Pulmonary artery endothelial cell (primary cell): ENCODE measurements around the gene HAUS8. TPM values are rescaled to one million over a fixed set of nuclear protein-coding genes. Genes with fewer than 3 reads are reported as not detected.
A peak's percentile ranks its signal among the peaks of the same experiment; 100 is the strongest.
"Not testable (repeated sequence)": the region's sequence is repeated elsewhere in the genome, so short reads cannot be mapped to it uniquely, and the experiment has no call there.

Source experiments
- DNase-seq: peaks from one replicate; pipeline ENCODE4 v3.0.0-alpha.2; 2011; ENCODE audit warnings: low read depth, low spot score
- total RNA-seq: library from RNA; depleted of rRNA; stranded (reverse); fragments of >200 nt; gene quantifications from 2 replicates; pipeline ENCODE4 v1.2.3, GENCODE V29; 2014

HAUS8 gene
- total RNA-seq, 1 donor from 2014 or later: 5.0 TPM

DNA sequence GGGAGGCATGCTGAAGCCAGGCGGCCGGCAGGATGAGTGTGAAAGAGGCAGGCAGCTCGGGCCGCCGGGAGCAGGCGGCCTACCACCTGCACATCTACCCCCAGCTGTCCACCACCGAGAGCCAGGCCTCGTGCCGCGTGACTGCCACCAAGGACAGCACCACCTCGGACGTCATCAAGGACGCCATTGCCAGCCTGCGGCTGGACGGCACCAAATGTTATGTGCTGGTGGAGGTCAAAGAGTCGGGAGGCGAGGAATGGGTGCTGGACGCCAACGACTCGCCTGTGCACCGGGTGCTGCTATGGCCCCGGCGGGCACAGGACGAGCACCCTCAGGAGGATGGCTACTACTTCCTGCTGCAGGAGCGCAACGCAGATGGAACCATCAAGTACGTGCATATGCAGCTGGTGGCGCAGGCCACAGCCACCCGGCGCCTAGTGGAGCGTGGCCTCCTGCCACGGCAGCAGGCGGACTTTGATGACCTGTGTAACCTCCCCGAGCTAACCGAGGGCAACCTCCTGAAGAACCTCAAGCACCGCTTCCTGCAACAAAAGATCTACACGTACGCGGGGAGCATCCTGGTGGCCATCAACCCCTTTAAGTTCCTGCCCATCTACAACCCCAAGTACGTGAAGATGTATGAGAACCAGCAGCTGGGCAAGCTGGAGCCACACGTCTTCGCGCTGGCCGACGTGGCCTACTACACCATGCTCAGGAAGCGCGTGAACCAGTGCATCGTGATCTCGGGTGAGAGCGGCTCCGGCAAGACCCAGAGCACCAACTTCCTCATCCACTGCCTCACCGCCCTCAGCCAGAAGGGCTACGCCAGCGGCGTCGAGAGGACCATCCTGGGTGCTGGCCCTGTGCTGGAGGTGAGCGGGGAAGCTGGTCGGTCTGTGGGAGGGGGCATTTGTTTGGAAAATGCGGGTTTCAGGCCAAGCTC is 26.7 kb upstream of the HAUS8 start:
- no peak for DNase-seq

DNA sequence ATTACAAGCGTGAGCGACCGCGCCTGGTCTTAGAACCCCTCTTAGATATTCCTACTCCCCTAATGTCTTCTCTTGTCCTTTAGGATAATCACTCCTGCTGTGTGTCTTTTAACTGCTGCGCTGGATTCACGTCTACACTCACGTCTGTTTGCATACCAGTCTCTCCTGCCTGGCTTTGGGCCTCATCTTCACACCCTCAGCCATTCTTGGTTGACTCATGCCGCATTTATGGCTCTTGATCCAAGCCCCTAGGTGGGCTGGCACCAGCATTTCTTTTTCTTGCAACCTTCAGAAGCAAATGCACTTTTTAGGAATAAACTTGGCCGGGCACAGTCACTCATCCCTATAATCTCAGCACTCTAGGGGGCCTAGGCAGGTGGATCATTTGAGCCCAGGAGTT is 23.1 kb upstream of the HAUS8 start:
- DNase-seq: no peak

DNA sequence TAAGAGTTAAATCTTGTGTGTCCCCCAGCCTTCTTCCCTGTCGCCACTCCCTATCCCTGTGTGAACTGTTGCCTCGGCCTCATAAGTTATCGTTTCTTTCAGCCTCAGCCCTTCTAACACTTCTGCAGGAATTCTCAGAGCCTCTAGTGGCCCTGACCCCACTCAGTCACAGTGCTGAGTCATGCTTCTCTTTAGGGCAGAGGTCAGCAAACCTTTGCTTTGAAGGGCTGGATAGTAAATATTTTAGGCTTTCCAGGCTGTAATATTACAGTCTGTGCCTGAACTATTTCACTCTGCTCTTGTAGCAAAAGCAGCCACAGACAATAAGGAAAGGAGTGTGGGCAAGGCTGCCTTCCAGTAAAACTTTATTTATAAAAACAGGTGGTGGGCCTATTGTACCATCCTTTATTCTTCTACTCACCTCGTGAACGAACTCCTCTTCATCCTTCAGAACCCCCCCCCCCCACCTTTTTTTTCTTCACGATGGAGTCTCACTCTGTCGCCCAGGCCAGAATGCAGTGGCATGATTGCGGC is 22.4 kb upstream of the HAUS8 start:
- no peak for DNase-seq

DNA sequence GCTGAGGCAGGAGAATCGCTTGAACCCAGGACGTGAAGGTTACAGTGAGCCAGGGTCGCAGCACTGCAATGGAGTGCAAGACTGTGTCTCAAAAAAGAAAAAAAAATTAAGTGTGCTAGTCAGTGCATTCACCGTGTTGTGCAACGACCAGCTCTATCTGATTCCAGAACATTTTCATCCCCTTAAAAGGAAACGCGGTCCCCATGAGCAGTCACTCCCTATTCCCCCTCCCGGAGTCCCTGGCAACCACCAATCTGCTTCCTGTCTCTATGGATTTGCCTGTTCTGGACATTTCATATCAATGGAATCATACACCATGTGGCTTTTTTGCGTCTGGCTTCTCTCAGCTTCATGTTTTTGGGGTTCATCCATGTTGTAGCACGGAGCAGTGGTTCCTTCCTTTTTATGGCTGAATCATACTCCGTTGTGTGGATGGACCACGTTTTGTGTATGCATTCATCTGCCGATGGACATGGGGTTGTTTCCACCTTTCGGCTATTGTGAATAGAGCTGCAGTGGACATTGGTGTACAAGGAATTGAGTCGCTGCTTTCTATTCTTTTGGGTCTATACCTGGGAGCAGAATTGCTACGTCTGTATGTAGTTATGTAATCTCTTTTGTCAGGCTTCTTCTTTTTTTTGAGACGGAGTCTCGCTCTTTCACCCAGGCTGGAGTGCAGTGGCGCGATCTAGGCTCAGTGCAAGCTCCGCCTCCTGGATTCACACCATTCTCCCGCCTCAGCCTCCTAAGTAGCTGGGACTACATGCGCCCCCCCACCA is 20.1 kb upstream of the HAUS8 start:
- DNase-seq: peak; percentile 40

DNA sequence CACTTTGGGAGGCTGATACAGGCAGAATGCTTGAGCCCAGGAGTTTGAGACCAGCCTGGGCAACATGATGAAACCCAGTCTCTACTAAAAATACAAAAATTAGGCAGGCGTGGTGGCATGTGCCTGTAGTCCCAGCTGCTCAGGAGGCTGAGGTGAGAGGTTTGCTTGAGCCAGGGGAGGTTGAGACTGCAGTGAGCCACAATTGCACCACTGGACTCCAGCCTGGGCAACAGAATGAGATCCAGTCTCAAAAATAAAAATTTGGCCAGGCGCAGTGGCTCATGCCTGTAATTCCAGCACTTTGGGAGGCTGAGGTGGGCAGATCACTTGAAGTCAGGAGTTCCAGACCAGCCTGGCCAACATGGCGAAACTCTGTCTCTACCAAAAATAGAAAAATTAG is 19.4 kb upstream of the HAUS8 start:
- not testable (repeated sequence) for DNase-seq

DNA sequence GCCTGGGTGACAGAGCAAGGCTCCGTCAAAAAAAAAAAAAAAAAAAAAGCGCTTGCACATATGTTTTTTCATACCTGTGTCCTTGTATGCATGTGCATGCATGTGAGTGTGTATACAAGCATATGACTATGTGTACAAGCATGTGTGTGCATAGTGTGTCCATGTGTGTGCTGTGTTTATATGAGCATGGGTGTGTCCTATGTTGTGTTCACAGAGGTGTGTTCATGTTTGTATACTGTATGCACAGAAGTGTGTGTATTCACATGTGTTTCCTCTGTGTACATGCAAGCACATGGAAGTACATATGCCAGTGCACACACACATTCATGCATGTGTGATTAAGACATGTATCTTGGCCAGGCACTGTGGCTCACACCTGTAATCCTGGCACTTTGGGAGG is 17.4 kb upstream of the HAUS8 start:
- DNase-seq: no peak

DNA sequence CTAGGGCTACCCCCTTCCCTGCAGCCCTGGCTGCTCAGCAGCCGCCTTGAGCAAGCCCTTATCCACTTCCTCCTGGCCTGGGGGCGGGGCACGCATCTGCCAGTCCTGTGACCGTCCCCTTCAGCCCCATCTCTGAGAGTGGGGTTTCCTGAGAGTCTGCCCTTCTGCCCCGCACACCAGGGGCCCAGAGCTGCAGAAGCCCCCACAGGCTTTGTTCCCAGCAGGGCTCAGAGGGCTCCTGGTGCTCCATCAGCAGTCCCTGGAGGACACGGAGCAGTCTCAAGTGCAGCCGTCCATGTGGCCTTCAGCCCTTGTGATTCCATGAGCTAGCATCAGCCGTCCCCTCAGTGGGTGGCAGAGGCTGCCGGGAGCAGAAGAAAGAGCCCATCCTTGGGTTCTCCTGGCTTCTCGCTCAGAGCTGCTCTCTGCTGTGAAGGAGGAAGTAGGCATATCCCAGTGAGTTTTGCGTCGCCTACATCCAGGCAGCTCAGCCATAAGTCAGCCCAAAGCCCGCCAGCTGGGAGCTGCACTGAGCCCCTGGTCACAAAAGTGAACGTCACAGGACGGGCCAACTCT is 16.6 kb upstream of the HAUS8 start:
- no peak for DNase-seq

DNA sequence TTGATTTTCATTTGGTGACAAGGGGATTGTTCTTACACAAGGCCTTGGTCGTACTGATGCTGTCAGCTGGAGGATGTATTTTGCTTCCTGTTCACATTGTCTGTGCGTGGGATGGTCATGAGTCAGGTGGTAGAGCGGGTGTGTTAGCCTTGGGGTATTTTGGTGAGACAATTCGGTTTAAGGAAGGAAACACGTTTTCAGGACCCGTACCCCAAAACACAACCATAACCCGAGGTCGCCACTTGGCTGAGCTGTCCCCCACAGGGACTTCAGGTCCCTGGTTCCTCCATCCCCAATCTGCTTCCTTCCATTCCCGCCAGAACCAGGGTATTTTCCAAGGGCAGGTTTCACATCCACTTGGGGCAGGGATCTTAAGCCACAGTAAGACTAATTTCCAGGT is 15.3 kb upstream of the HAUS8 start:
- no peak for DNase-seq

DNA sequence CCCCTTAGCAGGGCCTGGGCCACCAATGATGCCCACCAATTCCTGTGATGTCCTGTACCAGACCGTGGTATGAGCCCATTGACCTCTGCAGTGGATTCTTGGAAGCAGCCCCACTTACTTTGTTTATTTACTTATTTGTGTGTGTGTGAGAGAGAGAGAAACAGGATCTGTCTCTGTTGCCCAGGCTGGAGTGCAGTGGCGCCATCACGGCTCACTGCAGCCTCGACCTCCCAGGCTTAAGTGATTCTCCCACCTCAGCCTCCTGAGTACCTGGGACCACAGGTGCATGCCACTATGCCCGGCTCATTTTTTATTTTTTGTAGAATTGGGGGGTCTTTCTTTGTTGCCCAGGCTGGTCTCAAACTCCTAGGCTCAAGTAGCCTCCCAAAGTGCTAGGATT is 13.3 kb upstream of the HAUS8 start:
- DNase-seq: no peak

DNA sequence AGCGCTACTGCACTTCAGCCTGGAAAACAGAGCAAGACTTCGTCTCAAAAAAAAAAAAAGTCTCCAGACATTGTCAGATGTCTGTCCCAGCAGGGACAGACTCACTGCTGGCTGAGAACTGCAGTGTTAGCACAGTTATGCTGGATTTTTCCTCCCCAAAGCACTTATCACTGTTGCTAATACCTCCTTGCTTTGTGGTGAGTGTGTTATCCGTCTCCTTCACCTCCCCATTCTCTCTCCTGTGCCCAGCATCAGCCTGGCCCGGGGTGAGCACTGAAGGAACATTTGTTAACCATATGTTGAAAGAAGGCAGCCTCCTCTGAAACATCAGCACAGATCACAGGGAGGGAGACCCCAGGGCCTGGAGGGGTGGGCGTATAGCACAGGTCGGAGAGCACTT is 11.6 kb upstream of the HAUS8 start:
- no peak for DNase-seq

DNA sequence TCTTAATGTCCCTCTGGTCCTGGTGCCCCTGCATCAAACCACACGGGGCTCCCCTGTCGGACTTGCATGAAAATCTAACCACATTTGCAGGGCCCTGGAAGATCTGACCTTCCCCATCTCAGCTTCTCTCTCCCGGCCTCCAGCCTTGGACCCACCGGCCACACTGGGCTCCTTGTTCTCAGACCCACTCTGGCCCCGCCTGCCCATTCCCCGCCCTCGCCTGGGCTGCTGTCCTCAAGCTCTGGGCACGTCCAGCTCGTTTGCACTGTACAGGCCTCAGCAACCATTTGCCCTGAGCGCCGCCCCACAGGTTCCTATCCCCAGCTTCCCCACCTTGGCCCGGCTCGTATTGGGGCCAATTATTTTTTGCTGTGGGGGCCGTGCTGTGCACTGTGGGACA is 10.9 kb upstream of the HAUS8 start:
- DNase-seq: no peak

DNA sequence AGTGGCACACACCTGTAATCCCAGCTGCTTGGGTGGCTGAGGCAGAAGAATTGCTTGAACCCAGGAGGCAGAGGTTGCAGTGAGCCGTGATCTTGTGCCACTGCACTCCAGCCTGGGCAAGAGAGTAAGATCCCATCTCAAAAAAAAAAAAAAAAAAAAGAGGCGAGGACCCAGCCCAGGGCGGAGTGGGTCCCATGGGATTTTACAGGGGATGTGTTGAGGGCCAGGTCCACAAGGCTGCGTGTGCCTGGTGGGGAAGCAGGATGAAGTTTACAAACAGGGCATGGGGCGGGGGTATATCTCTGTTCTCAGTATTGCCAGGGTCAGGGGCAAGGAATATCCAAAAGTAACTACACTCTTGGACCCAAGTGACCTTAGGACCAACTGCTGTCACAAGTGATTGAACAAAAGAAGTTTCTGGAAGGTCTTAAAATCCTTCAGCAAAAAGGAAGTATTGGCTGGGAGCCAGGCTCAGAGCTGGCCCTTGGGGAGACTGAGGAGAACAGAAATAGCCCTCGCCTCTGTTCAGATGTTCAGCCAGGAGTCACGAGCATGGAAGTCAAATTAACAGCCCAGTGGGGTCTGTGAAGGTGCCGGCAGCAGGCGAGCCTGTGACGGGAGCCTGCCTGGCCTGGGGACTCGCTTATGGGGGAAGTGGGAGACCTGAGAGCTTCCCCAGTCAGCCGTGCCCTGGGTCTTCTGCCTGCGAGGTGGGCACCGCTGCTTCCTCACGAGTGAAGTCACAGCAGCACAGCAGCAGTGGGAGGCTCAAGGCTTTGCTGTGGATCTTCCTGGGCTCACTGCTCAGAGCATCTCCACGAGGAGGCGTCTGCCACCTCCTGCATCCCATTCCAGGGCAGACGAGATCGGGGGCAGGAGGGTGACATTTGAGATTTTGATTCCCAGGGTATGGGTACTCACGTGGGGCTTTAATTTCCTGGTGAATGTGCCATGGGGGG is 6.7 kb upstream of the HAUS8 start:
- no peak for DNase-seq

DNA sequence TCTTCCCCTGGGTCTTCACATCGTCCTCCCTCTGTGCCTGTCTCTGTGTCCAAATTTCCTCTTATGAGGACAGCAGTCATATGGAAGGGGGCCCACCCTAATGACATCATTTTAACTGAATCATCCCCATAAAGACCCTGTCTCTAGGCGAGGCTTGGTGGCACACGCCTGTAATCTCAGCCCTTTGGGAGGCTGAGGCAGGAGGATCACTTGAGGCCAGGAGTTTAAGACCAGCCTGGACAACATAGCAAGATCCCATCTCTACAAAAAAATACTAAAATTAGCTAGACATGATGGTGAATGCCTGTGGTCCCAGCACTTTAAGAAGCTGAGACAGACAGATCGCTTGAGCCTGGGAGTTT is 5.2 kb upstream of the HAUS8 start:
- no peak for DNase-seq

DNA sequence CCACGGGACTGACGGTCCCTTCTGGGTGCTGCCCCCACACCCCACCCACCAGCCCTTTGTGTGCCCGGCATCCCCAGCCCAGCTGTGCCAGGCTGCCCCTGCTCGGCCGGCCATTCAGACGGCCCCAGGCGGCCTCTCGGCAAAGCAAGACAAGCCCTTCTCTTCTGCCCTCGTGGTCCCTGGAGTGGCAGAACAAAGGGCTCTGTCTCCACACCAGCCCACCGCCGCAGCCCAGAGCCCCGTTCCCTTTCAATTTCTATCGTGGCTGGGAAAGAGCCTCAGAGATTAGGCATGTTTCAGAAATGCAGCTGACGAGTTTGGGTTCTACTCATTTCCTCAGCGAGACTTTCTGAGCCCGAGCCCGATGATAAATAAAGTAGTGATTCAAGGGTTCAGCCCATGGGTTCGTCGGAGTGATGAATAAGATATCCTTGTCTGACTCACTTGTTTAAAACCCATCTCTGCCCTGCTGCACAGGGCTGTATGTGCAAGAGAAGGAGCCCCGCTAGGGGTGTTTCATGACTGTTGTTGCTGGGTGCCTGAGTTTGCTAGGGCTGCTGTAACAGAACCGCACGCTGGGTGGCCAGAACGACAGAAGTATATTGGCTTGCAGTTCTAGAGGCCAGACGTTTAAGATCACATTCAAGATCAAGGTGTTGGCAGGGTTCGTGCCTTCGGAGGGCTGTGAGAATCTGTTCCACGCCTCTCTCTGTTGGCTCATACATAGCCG is 4.6 kb upstream of the HAUS8 start:
- peak; percentile 84 for DNase-seq

DNA sequence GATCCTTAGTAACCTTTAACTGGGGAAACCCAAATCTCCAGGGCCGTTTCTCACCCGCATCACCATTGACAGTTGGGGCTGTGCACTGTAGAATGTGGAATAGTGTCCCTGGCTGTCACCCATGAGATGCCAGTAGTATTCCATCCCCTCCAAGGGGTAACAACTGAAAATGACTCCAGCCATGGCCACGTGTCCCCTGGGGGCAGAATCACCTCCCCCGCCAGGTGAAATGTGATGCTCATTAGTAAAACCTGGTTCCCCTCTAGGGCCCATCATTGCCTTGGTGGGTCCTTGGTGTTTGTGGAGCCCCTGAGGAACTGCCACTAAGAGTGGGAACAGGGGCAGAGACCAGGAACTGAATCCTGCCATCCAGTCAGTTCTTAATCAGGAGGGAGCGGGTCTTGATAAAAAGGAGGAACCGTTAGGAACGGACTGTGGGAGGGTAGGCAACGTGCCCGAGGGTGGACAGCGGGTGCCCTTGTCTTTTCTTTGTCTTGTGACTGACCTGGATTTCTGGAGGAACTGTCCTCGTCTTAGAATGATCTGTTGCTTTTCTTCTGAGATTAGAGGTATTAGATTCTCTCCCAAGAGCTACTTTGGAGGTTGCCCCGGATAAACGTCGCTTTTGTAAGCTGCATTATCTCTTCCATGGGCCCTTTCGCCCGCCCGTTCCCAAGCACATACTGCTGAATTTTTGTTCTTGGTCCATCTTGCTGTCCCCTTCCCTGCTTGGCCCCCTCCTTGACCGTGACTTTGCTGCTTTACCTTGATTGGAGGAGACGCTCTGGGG is 3.9 kb upstream of the HAUS8 start:
- no peak for DNase-seq

DNA sequence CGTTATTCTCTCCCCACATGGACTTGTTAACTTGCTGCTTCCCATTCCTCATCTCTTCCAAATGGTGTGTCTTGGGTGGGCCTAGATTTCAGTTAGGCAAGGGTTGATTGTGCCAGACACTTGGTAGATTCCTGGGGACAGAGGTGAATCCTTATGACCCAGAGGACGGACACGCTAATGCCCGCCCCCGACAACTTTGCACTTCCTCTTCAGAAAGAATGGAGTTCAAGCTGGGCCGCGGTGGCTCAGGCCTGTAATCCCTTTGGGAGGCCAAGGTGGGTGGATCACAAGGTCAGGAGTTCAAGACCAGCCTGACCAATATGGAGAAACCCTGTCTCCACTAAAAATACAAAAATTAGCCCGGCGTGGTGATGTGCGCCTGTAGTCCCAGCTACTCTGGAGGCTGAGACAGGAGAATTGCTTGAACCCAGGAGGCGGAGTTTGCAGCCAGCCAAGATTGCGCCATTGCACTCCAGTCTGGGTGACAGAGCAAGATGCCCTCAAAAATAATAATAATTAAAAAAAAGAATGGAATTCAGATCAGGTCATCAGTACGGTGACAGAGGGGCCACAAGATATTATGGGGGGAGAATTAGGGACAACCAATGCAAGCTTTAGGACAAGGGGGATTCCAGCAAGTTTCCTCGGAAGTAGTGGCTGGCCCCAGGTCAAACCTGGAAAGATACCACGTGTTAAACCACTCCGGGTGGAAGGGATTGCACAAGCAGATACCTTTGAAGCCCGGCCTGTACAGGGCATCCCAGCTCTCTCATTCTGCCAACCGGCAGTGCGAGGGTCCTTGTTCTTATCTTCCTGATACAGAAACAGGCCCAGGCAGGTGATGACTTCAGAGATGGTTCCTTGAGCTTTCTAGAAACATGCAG is 3.0 kb upstream of the HAUS8 start:
- no peak for DNase-seq

DNA sequence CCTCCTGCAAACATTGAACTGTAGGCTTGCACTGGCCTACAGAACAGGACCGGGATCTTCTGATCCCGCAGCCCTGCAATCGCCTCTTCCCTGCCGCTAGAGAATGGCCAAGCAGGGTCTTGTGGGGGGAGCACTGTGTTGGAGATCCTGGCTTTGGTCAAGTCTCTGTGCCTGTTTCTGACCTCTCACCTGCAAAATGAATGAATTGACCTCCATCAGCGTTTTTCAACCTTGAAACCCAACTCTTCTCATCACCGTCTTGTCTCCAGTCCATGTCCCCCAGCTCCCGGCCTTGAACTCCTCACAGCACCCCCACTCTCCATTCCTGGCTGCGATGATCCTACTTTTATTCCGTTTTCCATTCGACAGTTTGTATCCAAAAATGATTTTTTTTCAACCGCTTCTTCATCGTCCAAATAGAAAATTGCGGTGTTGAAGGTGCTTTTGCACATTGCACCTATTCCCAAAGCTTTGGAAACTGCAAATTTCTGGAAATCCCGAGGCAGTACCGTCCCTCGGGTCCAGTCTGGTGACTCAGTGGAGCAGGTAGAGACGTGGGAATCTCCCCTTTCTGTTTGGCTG is 2.3 kb upstream of the HAUS8 start:
- DNase-seq: no peak

DNA sequence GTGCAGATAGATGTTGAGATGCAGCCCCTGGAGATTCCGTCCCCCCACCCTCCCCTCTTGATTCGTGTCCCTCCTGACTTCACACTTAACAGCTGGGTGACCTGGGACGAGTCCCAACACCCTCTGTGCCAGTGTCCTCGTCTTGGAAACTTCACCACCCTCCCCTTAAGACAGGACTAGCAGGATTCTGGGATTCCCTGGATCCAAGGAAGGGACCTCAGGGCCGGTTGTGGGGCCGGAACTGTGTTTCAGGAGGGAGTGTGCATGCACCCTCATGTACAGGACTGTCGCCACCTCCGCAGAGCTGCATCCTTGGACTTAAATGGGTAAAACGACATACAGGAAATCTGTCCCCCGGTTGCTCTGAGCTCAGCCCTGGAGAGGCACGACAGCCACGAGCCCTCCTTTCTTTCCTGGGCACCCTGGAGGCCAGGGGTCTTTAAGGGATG is 1.3 kb upstream of the HAUS8 start:
- DNase-seq: no peak
